Gastrocnemius medialis (tissue), 4 donors: ENCODE data around the gene MLLT10.

Experiments used
- CTCF ChIP-seq, 5 experiments: fragments of 450-650 bp in 3 of 5; fragments of 200-600 bp in 2 of 5; sonication (generic) in 2 of 5; IDR thresholded peaks in 4 of 5; conservative IDR thresholded peaks in 1 of 5; 1 replicate in 4 of 5; 2 replicates in 1 of 5; pipeline ENCODE4 v1.5.1; 2016 to 2019; ENCODE audit warnings: antibody characterized with exemption in 5 of 5, mild to moderate bottlenecking in 3 of 5, moderate library complexity in 3 of 5
- POLR2A ChIP-seq, 2 donors: fragments of 450-650 bp; IDR thresholded peaks; one replicate each; pipeline ENCODE4 v1.6.1; 2017; ENCODE audit warnings: antibody characterized with exemption in 2 of 2, mild to moderate bottlenecking in 2 of 2, moderate library complexity in 2 of 2

GRCh38 chr10:21524131-21524525 lies 9.9 kb upstream of the MLLT10 start:
- TF ChIP-seq CTCF (IDR thresholded peaks at IDR 0.05 in 4 of 5, conservative IDR thresholded peaks at IDR 0.05 in 1 of 5) (no peak), POLR2A (IDR thresholded peaks at IDR 0.05) (no peak)
